ENCODE measurements around the gene DPYSL5. TPM values are rescaled to one million over a fixed set of nuclear protein-coding genes. Genes with fewer than 3 reads are reported as not detected.

DPYSL5 gene
- total RNA-seq, 4 donors from 2014 or later = 0.13 to 0.50 (median 0.41) TPM

- 90% methylated on average over 1 of the region's 1 CpG for WGBS
- Histone ChIP-seq H3K27me3 (peaks cover 18 to 91% (median 47%) of the 10 kb centered on the region in 4 donors), H3K36me3 (no peaks in the 10 kb centered on the region), H3K27ac (replicated peaks in 1 of 4) (no peak overlapping the region), H3K9me3 (no peaks in the 10 kb centered on the region), H3K4me3 (no peak overlapping the region), H3K4me1 (peaks cover 40 to 42% (median 41%) of the 10 kb centered on the region in 4 donors)
- intact Hi-C loops (cut with DNase I) = no loop called here
- no peak for TF ChIP-seq CTCF (IDR thresholded peaks at IDR 0.05)
- no peak for TF ChIP-seq POLR2AphosphoS5 (IDR thresholded peaks at IDR 0.05)
- TF ChIP-seq EP300 (IDR thresholded peaks at IDR 0.05) = no peak
- TF ChIP-seq POLR2A (IDR thresholded peaks at IDR 0.05; ENCODE audit: low read depth) = no peak
- DNase-seq (ENCODE audit: extremely low spot score) = peak; percentile 55
Measured at GRCh38 chr2:26850505-26850904, 2.6 kb downstream of the DPYSL5 start.

- TF ChIP-seq POLR2A (IDR thresholded peaks at IDR 0.05; ENCODE audit: low read depth) (no peak), EP300 (IDR thresholded peaks at IDR 0.05) (no peak), POLR2AphosphoS5 (IDR thresholded peaks at IDR 0.05) (no peak)
- 48% methylated on average over 7 of the region's 7 CpGs for WGBS
- H3K4me3 ChIP-seq = no peak overlapping the region
- H3K27ac ChIP-seq (replicated peaks in 1 of 4) = no peak overlapping the region
- H3K9me3 ChIP-seq = no peaks in the 10 kb centered on the region
- DNase-seq (ENCODE audit: extremely low spot score) = peak; percentile 29
- intact Hi-C loops (cut with DNase I) = no loop called here
- H3K36me3 ChIP-seq = no peaks in the 10 kb centered on the region
- H3K27me3 ChIP-seq = peaks cover 14 to 77% (median 31%) of the 10 kb centered on the region in 4 donors
- peaks cover 24 to 29% (median 25%) of the 10 kb centered on the region in 4 donors for H3K4me1 ChIP-seq
Measured at GRCh38 chr2:26852405-26853306, 4.7 kb downstream of the DPYSL5 start.

GRCh38 chr2:26853751-26854150 lies 5.8 kb downstream of the DPYSL5 start:
- Histone ChIP-seq H3K4me1 (peaks cover 13 to 19% (median 14%) of the 10 kb centered on the region in 4 donors), H3K27ac (replicated peaks in 1 of 4) (no peak overlapping the region), H3K4me3 (no peak overlapping the region), H3K9me3 (no peaks in the 10 kb centered on the region), H3K36me3 (no peaks in the 10 kb centered on the region), H3K27me3 (peaks cover 7 to 68% (median 22%) of the 10 kb centered on the region in 4 donors)
- DNase-seq (ENCODE audit: extremely low spot score) = peak; percentile 26
- intact Hi-C loops (cut with DNase I) = no loop called here
- TF ChIP-seq POLR2AphosphoS5 (IDR thresholded peaks at IDR 0.05) (no peak), POLR2A (IDR thresholded peaks at IDR 0.05; ENCODE audit: low read depth) (no peak), CTCF (IDR thresholded peaks at IDR 0.05) (no peak), EP300 (IDR thresholded peaks at IDR 0.05) (no peak)

GRCh38 chr2:26854283-26854827 lies 6.4 kb downstream of the DPYSL5 start:
- intact Hi-C loops (cut with DNase I) = no loop called here
- no peak overlapping the region for H3K27ac ChIP-seq (replicated peaks in 1 of 4)
- H3K4me1 ChIP-seq = peaks cover 7 to 13% (median 8%) of the 10 kb centered on the region in 4 donors
- peak; percentile 8 for DNase-seq (ENCODE audit: extremely low spot score)
- WGBS = 70% methylated on average over 1 of the region's 1 CpG
- no peak overlapping the region for H3K4me3 ChIP-seq
- peaks cover 4 to 62% (median 16%) of the 10 kb centered on the region in 4 donors for H3K27me3 ChIP-seq
- H3K36me3 ChIP-seq = no peaks in the 10 kb centered on the region
- no peak for TF ChIP-seq CTCF (IDR thresholded peaks at IDR 0.05)
- no peaks in the 10 kb centered on the region for H3K9me3 ChIP-seq

- Histone ChIP-seq H3K27ac (replicated peaks in 1 of 4) (no peak overlapping the region), H3K4me1 (peaks cover 0 to 5% (median 0%) of the 10 kb centered on the region in 4 donors), H3K9me3 (no peaks in the 10 kb centered on the region), H3K4me3 (no peak overlapping the region), H3K27me3 (peaks cover 0 to 54% (median 5%) of the 10 kb centered on the region in 4 donors), H3K36me3 (no peaks in the 10 kb centered on the region)
- DNase-seq (ENCODE audit: extremely low spot score) = peak; percentile 79
- intact Hi-C loops (cut with DNase I) = no loop called here
- TF ChIP-seq EP300 (IDR thresholded peaks at IDR 0.05) (no peak), CTCF (IDR thresholded peaks at IDR 0.05) (no peak), POLR2A (IDR thresholded peaks at IDR 0.05; ENCODE audit: low read depth) (no peak), POLR2AphosphoS5 (IDR thresholded peaks at IDR 0.05) (no peak)
- 81% methylated on average over 7 of the region's 7 CpGs for WGBS
Measured at GRCh38 chr2:26855466-26855865, 7.5 kb downstream of the DPYSL5 start.
